Measurements from ENCODE around the gene GRIA4.
"Not testable (repeated sequence)": the region's sequence is repeated elsewhere in the genome, so short reads cannot be mapped to it uniquely, and the experiment has no call there.

Gene GRIA4

GRCh38 chr11:105780781-105781525 is 171.1 kb downstream of the GRIA4 start:
- no peak overlapping the region for H3K27ac ChIP-seq
- no peak for DNase-seq (ENCODE audit: low read depth, low spot score)

DNA sequence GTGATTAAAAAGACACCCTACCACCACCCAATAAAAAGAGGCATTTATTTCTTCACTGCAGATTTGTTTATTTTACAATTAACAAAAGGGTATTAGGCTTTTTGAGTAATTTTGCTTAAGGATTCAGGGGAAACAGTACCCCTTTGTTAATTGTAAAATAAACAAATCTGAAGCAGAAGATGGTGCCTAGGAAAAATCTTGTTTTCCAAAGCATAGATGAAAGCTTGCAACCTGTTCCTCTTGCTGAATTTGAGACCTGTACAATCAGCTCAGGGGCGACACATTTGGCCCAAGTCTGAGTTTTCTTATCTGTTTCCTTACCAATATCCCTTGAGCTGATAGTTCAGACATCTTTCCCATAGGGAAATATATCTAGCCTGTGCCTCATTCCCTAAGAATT is 171.9 kb downstream of the GRIA4 start:
- no peak for DNase-seq (ENCODE audit: low read depth, low spot score)
- H3K27ac ChIP-seq: no peak overlapping the region

- no peak for DNase-seq (ENCODE audit: low read depth, low spot score)
- no peak overlapping the region for H3K27ac ChIP-seq
These were observed 173.3 kb downstream of the GRIA4 start for GRCh38 chr11:105783216-105783615.

DNA sequence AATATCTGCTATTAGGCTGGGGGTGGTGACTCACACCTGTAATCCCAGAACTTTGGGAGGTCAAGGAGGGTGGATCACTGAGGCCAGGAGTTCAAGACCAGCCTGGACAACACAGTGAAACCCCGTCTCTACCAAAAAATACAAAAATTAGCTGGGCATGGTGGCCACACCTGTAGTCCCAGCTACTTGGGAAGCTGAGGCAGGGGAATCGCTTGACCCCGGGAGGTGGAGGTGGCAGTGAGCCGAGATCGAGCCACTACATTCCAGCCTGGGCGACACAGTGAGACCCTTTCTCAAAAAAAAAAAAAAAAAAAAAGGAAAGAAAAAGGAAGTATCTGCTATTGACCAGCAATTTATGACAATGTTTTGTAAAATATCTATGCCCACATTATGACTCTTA is 176.0 kb downstream of the GRIA4 start:
- DNase-seq (ENCODE audit: low read depth, low spot score); H3K27ac ChIP-seq: not testable (repeated sequence)

DNA sequence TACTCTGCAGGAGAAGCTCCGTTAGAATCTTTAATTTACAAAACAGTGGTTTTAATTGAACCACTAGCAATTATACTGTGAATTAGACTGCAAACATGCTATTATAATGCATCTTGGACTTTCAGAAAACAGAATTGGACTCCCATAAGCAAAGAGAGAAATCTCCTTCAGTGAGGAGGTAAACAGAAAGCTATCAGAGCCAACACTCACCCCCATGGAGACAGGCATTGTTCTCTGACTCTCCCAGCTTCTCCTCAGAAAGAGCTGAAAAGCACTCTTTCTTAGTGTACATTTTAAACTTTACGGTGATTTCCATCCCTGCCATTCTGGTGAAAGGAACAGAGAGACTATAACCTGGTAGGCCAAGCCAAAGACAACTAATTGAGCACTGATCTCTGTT is 176.9 kb downstream of the GRIA4 start:
- no peak for DNase-seq (ENCODE audit: low read depth, low spot score)
- H3K27ac ChIP-seq: no peak overlapping the region

- DNase-seq (ENCODE audit: low read depth, low spot score): no peak
- no peak overlapping the region for H3K27ac ChIP-seq
These were observed 179.9 kb downstream of the GRIA4 start for GRCh38 chr11:105789579-105790420.

GRCh38 chr11:105790840-105791239 is 181.0 kb downstream of the GRIA4 start:
- no peak overlapping the region for H3K27ac ChIP-seq

GRCh38 chr11:105793092-105793491 is 183.2 kb downstream of the GRIA4 start:
- no peak overlapping the region for H3K27ac ChIP-seq
- DNase-seq (ENCODE audit: low read depth, low spot score): no peak

More at GRCh38 chr11:105790840-105791239, 181.0 kb downstream of the GRIA4 start:
- no peak for DNase-seq (ENCODE audit: low read depth, low spot score)

DNA sequence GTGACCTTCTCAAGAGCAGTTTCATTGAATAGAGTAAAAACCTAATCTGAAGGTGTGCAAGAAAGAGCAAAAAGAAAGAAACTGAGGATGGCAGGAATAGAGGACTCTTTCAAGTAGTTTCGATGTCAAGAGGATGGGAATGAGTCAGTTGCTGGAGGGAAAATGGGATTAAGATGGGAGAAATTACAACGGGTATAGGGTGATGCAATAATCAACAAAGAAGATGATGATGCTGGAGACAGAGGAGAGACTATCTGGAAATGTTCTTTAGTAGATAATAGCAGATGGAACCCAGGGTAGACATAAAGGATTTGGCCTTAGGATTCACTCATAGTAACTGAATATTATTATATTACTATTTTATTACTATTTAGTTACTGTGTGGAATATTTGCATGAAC is 189.4 kb downstream of the GRIA4 start:
- no peak for DNase-seq (ENCODE audit: low read depth, low spot score)
- H3K27ac ChIP-seq: no peak overlapping the region

DNA sequence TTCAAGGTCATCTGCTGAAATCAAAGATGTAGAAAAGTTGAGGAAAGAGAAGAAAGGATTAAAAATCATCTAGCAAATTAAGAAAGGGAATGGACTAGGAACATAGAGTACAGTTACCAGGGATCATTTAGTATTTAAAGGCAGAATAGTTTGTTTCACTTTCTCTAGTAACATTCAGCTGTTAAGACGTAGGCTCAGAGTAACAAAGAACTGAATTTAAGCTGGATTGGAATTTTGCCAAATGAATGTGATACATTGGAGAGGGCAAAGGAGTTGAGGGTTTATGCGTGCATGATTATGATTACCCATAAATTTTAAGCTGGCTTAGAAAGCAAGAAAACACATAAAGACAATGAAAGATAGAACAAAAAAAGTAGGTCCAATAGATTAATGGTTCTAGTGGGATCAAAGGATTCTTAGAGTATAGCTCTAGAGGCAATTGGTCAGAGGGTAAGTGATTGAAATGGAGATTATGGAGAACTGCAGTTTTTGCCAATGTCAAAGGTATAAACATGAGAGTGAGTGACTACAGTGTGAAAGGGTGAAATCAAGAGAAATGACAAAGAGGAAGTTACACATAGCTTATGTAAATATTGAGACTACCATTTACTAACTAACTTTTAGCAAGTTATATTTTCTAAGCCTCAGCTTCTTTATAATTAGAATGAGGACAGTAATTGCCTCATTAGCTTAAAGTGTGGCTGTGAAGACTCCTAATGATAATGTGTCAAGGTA is 190.0 kb downstream of the GRIA4 start:
- H3K27ac ChIP-seq: no peak overlapping the region
- no peak for DNase-seq (ENCODE audit: low read depth, low spot score)

GRCh38 chr11:105802390-105802789 is 192.5 kb downstream of the GRIA4 start:
- DNase-seq (ENCODE audit: low read depth, low spot score): no peak
- H3K27ac ChIP-seq: no peak overlapping the region

- DNase-seq (ENCODE audit: low read depth, low spot score): no peak
- H3K27ac ChIP-seq: no peak overlapping the region
These were observed 201.4 kb downstream of the GRIA4 start for GRCh38 chr11:105811242-105811641.

- DNase-seq (ENCODE audit: low read depth, low spot score): no peak
- H3K27ac ChIP-seq: no peak overlapping the region
These were observed 211.5 kb downstream of the GRIA4 start for GRCh38 chr11:105821372-105821771.

DNA sequence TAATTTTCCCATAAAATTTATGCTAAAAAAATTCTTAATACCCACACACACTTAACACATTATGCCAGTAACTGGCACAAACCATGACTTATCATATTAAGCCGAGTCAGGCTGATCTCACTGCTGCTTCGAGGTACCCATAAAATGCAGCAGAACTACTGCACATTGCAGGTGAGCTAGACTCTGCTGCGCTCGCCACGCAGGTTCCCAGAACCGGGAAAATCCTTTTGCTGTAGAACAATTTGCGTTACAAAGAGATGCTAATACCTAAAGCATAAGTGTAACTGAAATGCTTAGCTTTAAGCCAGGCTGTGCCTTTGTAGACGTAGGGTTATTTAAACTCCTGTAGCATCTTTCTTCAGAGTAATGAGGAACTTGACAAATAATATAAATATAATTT is 211.9 kb downstream of the GRIA4 start:
- H3K27ac ChIP-seq: no peak overlapping the region
- DNase-seq (ENCODE audit: low read depth, low spot score): no peak

DNA sequence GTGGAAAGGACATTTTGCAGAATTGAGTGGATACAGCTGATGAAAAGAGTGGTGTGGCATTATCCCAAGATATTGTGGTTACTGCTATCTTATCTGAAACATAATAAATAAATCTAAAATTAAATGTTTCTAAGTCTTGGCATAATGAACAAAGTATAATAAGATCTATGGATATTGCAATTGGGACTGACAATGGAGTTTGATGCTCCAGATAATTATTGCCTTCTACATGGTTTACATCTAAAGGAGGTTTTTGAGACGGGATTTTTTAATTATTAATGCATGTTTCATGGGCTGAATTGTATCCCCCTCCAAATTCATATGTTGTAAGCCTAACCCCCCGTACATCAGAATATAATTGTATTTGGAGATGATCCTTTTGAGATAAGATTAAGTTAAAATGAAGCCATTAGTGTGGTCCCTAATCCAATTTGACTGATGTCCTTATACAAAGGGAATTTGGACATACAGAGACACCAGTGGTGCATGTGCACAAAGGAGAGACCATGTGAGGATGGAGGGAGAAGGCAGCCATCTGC is 213.7 kb downstream of the GRIA4 start:
- H3K27ac ChIP-seq: no peak overlapping the region
- no peak for DNase-seq (ENCODE audit: low read depth, low spot score)

GRCh38 chr11:105824457-105825013 is 214.7 kb downstream of the GRIA4 start:
- DNase-seq (ENCODE audit: low read depth, low spot score): no peak
- H3K27ac ChIP-seq: no peak overlapping the region

DNA sequence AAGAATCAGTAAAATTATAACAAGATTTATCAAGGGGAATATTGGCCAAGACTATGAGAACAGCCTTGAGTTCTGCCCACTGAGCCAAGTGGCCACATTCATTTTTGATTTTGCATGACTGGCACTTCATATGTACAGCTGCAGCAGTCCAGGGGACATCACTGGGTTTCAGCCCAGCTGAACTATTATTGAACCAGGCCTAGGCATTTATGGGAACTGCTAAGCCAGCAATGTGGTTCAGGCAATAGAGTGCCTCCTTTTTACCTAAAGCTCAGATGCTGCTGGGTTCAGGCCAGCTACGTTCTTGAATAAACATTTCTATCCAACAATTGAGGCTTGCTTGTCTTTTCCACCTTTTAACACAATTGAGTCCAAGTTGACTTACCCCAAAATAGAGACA is 215.3 kb downstream of the GRIA4 start:
- no peak overlapping the region for H3K27ac ChIP-seq
- DNase-seq (ENCODE audit: low read depth, low spot score): no peak

DNA sequence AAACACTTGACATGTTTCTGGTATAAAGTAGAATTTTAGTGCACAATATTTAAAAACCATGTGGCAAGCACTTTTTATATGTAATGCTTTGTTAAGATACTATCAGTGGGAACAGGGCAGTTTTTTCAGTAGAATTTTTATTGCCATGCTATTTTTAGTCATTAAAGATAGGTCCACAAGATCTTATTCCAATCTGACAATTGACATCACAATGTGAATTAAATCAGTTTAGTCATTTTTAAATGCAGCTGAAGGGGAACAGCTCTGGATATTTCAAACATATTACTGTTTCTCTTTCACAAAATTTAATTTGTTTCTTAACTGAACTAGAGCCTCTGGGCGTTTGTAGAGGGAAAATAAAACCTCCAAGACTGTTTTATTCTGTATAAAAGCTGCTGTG is 218.0 kb downstream of the GRIA4 start:
- H3K27ac ChIP-seq: no peak overlapping the region
- DNase-seq (ENCODE audit: low read depth, low spot score): no peak

- DNase-seq (ENCODE audit: low read depth, low spot score): no peak
- H3K27ac ChIP-seq: no peak overlapping the region
These were observed 219.2 kb downstream of the GRIA4 start for GRCh38 chr11:105829084-105829483.

DNA sequence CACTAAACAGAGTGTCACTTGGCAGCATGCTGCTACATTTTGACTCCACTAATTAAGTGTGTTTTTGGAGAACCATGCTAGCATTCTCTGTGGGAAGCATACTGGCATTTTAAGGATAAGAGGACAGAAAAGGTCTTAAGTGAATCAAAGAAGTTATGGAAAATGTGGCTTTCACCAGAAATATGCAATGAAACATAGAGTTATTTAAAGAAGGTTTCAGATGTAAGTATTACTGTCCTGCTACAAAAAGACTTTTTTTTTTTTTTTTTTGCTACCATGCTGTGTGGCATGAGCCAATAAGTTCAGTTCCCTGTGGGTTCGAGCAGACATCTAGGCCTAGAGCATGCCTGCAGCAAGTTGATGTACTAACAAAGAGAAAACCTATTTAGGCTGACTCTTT is 224.6 kb downstream of the GRIA4 start:
- DNase-seq (ENCODE audit: low read depth, low spot score): no peak
- H3K27ac ChIP-seq: no peak overlapping the region

All from epithelial cell of prostate (primary cell).